HepG2 (cell line): ENCODE data around the gene PRKN. TPM values are rescaled to one million over a fixed set of nuclear protein-coding genes. Genes with fewer than 3 reads are reported as not detected.

Experiments used
- ATAC-seq: fragments of 200-7000 bp; cut with Tn5 transposase; 3 replicates; pipeline ENCODE4 v1.9.1; 2020; ENCODE audit warnings: mild to moderate bottlenecking, moderate library complexity
- BruUV-seq: library from RNA; stranded (reverse); fragments of 400-500 nt; replicated peaks from 2 replicates; lab custom pipeline; 2021; lab: Mats Ljungman, UMichigan
- CTCF ChIA-PET: fragments of 300-600 bp; formaldehyde crosslinking; extraction: SDS; loops from one replicate; lab custom pipeline; 2021; ENCODE audit warnings: low total read pairs, inconsistent platforms, low intra/inter-chr PET ratio; lab: Yijun Ruan, JAX
- POLR2A ChIA-PET: fragments of 350-600 bp; sonication (Branson Sonifier 250); formaldehyde crosslinking; loops from one replicate; lab custom pipeline; 2020; ENCODE audit warnings: antibody characterized with exemption, inconsistent platforms; lab: Yijun Ruan, JAX
- DNase-seq: peaks from one replicate; pipeline ENCODE4 v3.0.0-alpha.2; 2015; ENCODE audit warnings: low spot score
- FAIRE-seq: peaks from 3 replicates; lab custom pipeline; 2011; peaks lifted over from hg19 to GRCh38; lab: Jason Lieb, UNC
- H2AFZ ChIP-seq: one replicate; pipeline ENCODE4 v1.6.1; 2011; ENCODE audit warnings: low read length, inconsistent platforms
- H3K27ac ChIP-seq: fragments of 300-600 bp; 3 replicates; pipeline ENCODE4 v1.8.0; 2011; ENCODE audit warnings: mixed run types, mild to moderate bottlenecking, mixed read lengths, low read length, inconsistent platforms; ENCODE audit not compliant: insufficient read depth; ENCODE audit errors: extremely low read length
- H3K27me3 ChIP-seq, 2 experiments: fragments of 200-600 bp in 1 of 2; 2 replicates in 1 of 2; 3 replicates in 1 of 2; pipeline versions ENCODE4 v1.6.0 to v1.8.0; 2011; ENCODE audit warnings: low read length in 2 of 2, mild to moderate bottlenecking in 2 of 2, moderate library complexity in 2 of 2, inconsistent platforms in 1 of 2; ENCODE audit not compliant: insufficient read depth in 2 of 2, control insufficient read depth in 1 of 2
- H3K36me3 ChIP-seq, 2 experiments: fragments of 200-600 bp in 1 of 2; replicated peaks in 1 of 2; 2 replicates in 1 of 2; 3 replicates in 1 of 2; pipeline versions ENCODE4 v1.5.1 to v1.8.0; 2011; ENCODE audit warnings: low read length in 2 of 2, inconsistent platforms in 1 of 2; ENCODE audit not compliant: insufficient read depth in 2 of 2, control insufficient read depth in 1 of 2
- H3K4me1 ChIP-seq: 2 replicates; pipeline ENCODE4 v1.5.1; 2012; ENCODE audit warnings: low read length, inconsistent platforms; ENCODE audit not compliant: insufficient read depth
- H3K4me2 ChIP-seq: 2 replicates; pipeline ENCODE4 v1.6.0; 2011; ENCODE audit warnings: low read depth, low read length, inconsistent platforms
- H3K4me3 ChIP-seq, 3 experiments: fragments of 200-600 bp in 1 of 3; sonication (generic), shearing (Covaris generic) in 1 of 3; replicated peaks in 1 of 3; 2 replicates each; pipeline ENCODE4 v1.5.1; 2011 to 2016; ENCODE audit warnings: low read length in 3 of 3, inconsistent platforms in 2 of 3, low read depth in 2 of 3, mild to moderate bottlenecking in 2 of 3, control low read depth in 1 of 3, mixed read lengths in 1 of 3; ENCODE audit not compliant: insufficient read depth in 1 of 3
- H3K79me2 ChIP-seq: one replicate; pipeline ENCODE4 v1.6.1; 2011; ENCODE audit warnings: low read length, inconsistent platforms; ENCODE audit not compliant: insufficient read depth
- H3K9ac ChIP-seq: 2 replicates; pipeline ENCODE4 v1.6.0; 2011; ENCODE audit warnings: mild to moderate bottlenecking, low read depth, low read length, inconsistent platforms; ENCODE audit not compliant: insufficient read depth
- H3K9me3 ChIP-seq: 2 replicates; pipeline ENCODE4 v1.5.1; 2012; ENCODE audit warnings: mild to moderate bottlenecking, low read length
- H4K20me1 ChIP-seq: 2 replicates; pipeline ENCODE4 v1.6.0; 2011; ENCODE audit warnings: inconsistent platforms, mild to moderate bottlenecking, low read length, moderate library complexity; ENCODE audit not compliant: insufficient read depth
- CCAR2 ChIP-seq: fragments of 200-400 bp; formaldehyde crosslinking; optimal IDR thresholded peaks from 2 replicates; pipeline ENCODE3; 2018; ENCODE audit warnings: low read depth, mild to moderate bottlenecking, low read length, moderate library complexity
- E2F5 ChIP-seq: sonication (generic); formaldehyde crosslinking; conservative IDR thresholded peaks from 2 replicates; pipeline ENCODE4 v1.4.0; 2020; ENCODE audit warnings: missing genetic modification reagents
- PHF21A ChIP-seq: sonication (generic); formaldehyde crosslinking; IDR thresholded peaks from 2 replicates; pipeline ENCODE4 v1.5.0; 2020; ENCODE audit warnings: mild to moderate bottlenecking, missing genetic modification reagents
- RBM22 ChIP-seq: fragments of 200-400 bp; formaldehyde crosslinking; optimal IDR thresholded peaks from 2 replicates; pipeline ENCODE3; 2017; ENCODE audit warnings: mild to moderate bottlenecking, low read length, moderate library complexity
- SRSF4 ChIP-seq: fragments of 200-400 bp; formaldehyde crosslinking; IDR thresholded peaks from one replicate; pipeline ENCODE4 v1.6.1; 2018; ENCODE audit warnings: mild to moderate bottlenecking, low read depth, low read length, moderate library complexity; ENCODE audit not compliant: poor library complexity, severe bottlenecking
- SSRP1 ChIP-seq: IDR thresholded peaks from 2 replicates; pipeline ENCODE4 v1.6.1; 2016; ENCODE audit warnings: control low read depth
- XBP1 ChIP-seq: sonication (generic); formaldehyde crosslinking; IDR thresholded peaks from 2 replicates; pipeline ENCODE4 v1.5.0; 2020; ENCODE audit warnings: missing genetic modification reagents
- ZNF180 ChIP-seq: sonication (generic); formaldehyde crosslinking; IDR thresholded peaks from 2 replicates; pipeline ENCODE4 v1.4.0; 2020; ENCODE audit warnings: low read depth, missing genetic modification reagents, borderline replicate concordance
- ZNF33A ChIP-seq: sonication (generic); formaldehyde crosslinking; IDR thresholded peaks from 2 replicates; pipeline ENCODE4 v1.5.1; 2020; ENCODE audit warnings: missing genetic modification reagents, mild to moderate bottlenecking, moderate library complexity, borderline replicate concordance
- ZNF788 ChIP-seq: sonication (generic); formaldehyde crosslinking; IDR thresholded peaks from 2 replicates; pipeline ENCODE4 v1.5.0; 2020; ENCODE audit warnings: mild to moderate bottlenecking, missing genetic modification reagents, borderline replicate concordance
- WGBS: methylation state at CpG from one replicate; pipeline ENCODE4 v1.1.6; 2017; ENCODE audit warnings: low lambda C conversion rate; 5-methylcytosine and 5-hydroxymethylcytosine counted together
- in situ Hi-C: cut with HindIII; loops from 2 replicates; pipeline ENCODE4 v1.10.0; 2017; ENCODE audit warnings: low pct_unique_long_range_greater_than_20kb; ENCODE audit not compliant: extremely low pct_ligation_motif_present
- intact Hi-C: fragments of 100-400 bp; cut with micrococcal nuclease; formaldehyde crosslinking; loops from one replicate; pipeline ENCODE4 v1.10.0; 2022; ENCODE audit not compliant: unreplicated experiment
- polyA plus RNA-seq, 8 experiments: library from polyadenylated mRNA; depleted of rRNA in 3 of 8; stranded (reverse) in 7 of 8; unstranded in 1 of 8; fragments of >200 nt; fragmentation: Illumina TruSeq in 4 of 8; extraction: Trizol in 4 of 8; gene quantifications; 2 replicates each; pipeline versions ENCODE4 v1.2.1 to v1.2.3, GENCODE V29; 2011 to 2016; ENCODE audit warnings: low read depth in 4 of 8, missing spikeins in 1 of 8, mixed read lengths in 1 of 8; ENCODE audit not compliant: insufficient read depth in 1 of 8
- total RNA-seq, 5 experiments: library from RNA; depleted of rRNA; stranded (reverse); fragments of >200 nt; fragmentation: Illumina TruSeq; extraction: Trizol; gene quantifications; 2 replicates each; pipeline ENCODE4 v1.2.3, GENCODE V29; 2016; ENCODE audit warnings: low read depth in 1 of 5
- TF ChIP-seq, protein P1 (sequence below): IDR thresholded peaks from 2 replicates; pipeline ENCODE4 v1.6.1; 2016

PRKN gene
- total and polyA plus RNA-seq, 2 of the 13 experiments (the other 11 are each of a cell fraction or from before 2014, with no cell fraction given) = 0.31 to 0.44 TPM

DNA sequence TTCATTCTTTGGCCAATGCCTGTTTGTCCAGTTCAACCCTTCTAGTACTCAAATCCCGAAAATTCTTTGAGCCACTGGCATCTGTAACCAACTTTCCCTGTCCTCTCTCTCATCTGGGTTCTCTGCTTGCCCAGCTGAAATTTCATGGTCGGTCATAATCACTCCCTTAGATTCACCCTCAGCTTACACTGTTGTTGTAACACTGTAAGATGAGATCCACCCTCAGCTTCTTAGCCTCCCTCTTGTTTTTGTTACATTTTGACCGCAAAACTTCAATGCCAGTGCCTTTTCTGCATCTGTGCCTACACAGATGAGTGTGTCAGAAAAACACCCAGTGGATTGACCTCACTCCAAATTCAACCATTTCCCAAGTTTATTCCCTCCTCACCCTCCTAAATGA is 1162.6 kb downstream of the PRKN start:
- POLR2A ChIA-PET = no interaction called here
- Histone ChIP-seq H3K36me3 (no peaks in the 10 kb centered on the region), H3K27me3 (peaks cover 0 to 13% of the 10 kb centered on the region in 2 experiments; a peak in 2 of 5 replicates), H3K79me2 (no peaks in the 10 kb centered on the region), H3K9ac (no peak overlapping the region), H2AFZ (no peak overlapping the region), H3K27ac (no peak overlapping the region), H3K4me3 (no peak overlapping the region), H4K20me1 (no peaks in the 10 kb centered on the region), H3K4me1 (0 out of 2 replicates have a peak, but pooled peaks cover 4% of the 10 kb centered on the region), H3K9me3 (no peaks in the 10 kb centered on the region), H3K4me2 (no peak overlapping the region)
- CTCF ChIA-PET = no interaction called here
- WGBS = 0% methylated on average over 3 of the region's 3 CpGs
- BruUV-seq = no TSS peak
- TF ChIP-seq XBP1 (no peak), RBM22 (no peak), ZNF788 (CRISPR knock-in tag) (no peak), ZNF33A (no peak), ZNF180 (no peak), CCAR2 (no peak), SRSF4 (no peak), SSRP1 (CRISPR knock-in tag) (no peak), E2F5 (CRISPR knock-in tag) (no peak), PHF21A (CRISPR knock-in tag) (no peak)
- TF ChIP-seq, protein P1, sequence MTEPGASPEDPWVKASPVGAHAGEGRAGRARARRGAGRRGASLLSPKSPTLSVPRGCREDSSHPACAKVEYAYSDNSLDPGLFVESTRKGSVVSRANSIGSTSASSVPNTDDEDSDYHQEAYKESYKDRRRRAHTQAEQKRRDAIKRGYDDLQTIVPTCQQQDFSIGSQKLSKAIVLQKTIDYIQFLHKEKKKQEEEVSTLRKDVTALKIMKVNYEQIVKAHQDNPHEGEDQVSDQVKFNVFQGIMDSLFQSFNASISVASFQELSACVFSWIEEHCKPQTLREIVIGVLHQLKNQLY (CRISPR knock-in tag) = no peak
- ATAC-seq (no peak), FAIRE-seq (no peak), DNase-seq (no peak)
- in situ Hi-C loops (no loop called here), intact Hi-C loops (no loop called here)
